ENCODE data around the gene PTRH1. TPM values are rescaled to one million over a fixed set of nuclear protein-coding genes. Genes with fewer than 3 reads are reported as not detected.
A peak's percentile ranks its signal among the peaks of the same experiment; 100 is the strongest.

The PTRH1 gene
- 14.3 and 15.1 TPM in 2 replicates for total RNA-seq (2022)
- Bru-seq, nascent RNA, result percentile 35 among the genes with signal in this experiment
- BruChase-seq, experiment 1, labeled RNA remaining after a 6-hour chase, result percentile 39 among the genes with signal in this experiment
- percentile 48 among the genes with signal in this experiment for BruChase-seq, experiment 2, labeled RNA remaining after a 2-hour chase
- long read RNA-seq, transcript PTRH1-208 (5 exons, 814 nt), result major isoform, 29 of 40 reads
- long read RNA-seq, partial matches to known transcripts, result 4 of 40 reads
- long read RNA-seq, other reads (novel, unspliced or antisense), result 4 of 40 reads

GRCh38 chr9:127715470-127716337 is at the start of gene PTRH1, which contains the start of gene TTC16:
Gene PTRH1 (minus strand): TSS chr9:127715663. CDS start chr9:127715639, 24 bp downstream.
Gene TTC16 (plus strand): TSS chr9:127716079. CDS start chr9:127716146, 67 bp downstream.
- Mint-ChIP-seq H3K4me3 (ENCODE audit: low read depth, unreplicated experiment) (peak within 1 kb of the TSS; percentile 86), H3K36me3 (ENCODE audit: insufficient read depth, unreplicated experiment) (peaks cover 46% of the 10 kb centered on the region), H3K27me3 (ENCODE audit: unreplicated experiment) (peaks cover 6% of the 10 kb centered on the region), H3K27ac (ENCODE audit: unreplicated experiment) (peak within 1 kb of the TSS; percentile 86), H3K4me1 (ENCODE audit: low read depth, unreplicated experiment) (peaks cover 1% of the 10 kb centered on the region), H3K9me3 (ENCODE audit: low read depth, unreplicated experiment) (no peaks in the 10 kb centered on the region)
- no TSS peak for BruUV-seq (replicated peaks)
- no peak for TF ChIP-seq CTCF (IDR thresholded peaks at IDR 0.05; ENCODE audit: unreplicated experiment)
- intact Hi-C loops (cut with micrococcal nuclease; ENCODE audit: unreplicated experiment), result no loop called here
- CTCF ChIA-PET, result interaction anchor here (0.9 to 1.4 kb wide), 4 partner anchors 10 to 129 kb away, joined by 3 to 8 read pairs (median 4); partner anchors contain the start of genes CFAP157 and TOR2A
- peak; percentile 94 for DNase-seq

- Mint-ChIP-seq H3K4me1 (ENCODE audit: low read depth, unreplicated experiment) (no peaks in the 10 kb centered on the region), H3K9me3 (ENCODE audit: low read depth, unreplicated experiment) (no peaks in the 10 kb centered on the region), H3K27me3 (ENCODE audit: unreplicated experiment) (peaks cover 74% of the 10 kb centered on the region), H3K36me3 (ENCODE audit: insufficient read depth, unreplicated experiment) (peaks cover 5% of the 10 kb centered on the region), H3K27ac (ENCODE audit: unreplicated experiment) (no peak overlapping the region), H3K4me3 (ENCODE audit: low read depth, unreplicated experiment) (no peak overlapping the region)
- intact Hi-C loops (cut with micrococcal nuclease; ENCODE audit: unreplicated experiment), result no loop called here
- DNase-seq, result peak; percentile 35
- no peak for TF ChIP-seq CTCF (IDR thresholded peaks at IDR 0.05; ENCODE audit: unreplicated experiment)
- BruUV-seq (replicated peaks), result no TSS peak
- CTCF ChIA-PET, result interaction anchor here (0.6 to 1.5 kb wide), 2 partner anchors 106 to 228 kb away, joined by 3 to 6 read pairs; no protein-coding TSS in a partner anchor
Observed at GRCh38 chr9:127763918-127764384, 48.5 kb upstream of the PTRH1 start.

- TF ChIP-seq CTCF (IDR thresholded peaks at IDR 0.05; ENCODE audit: unreplicated experiment), result no peak
- intact Hi-C loops (cut with micrococcal nuclease; ENCODE audit: unreplicated experiment), result no loop called here
- CTCF ChIA-PET, result no interaction called here
- DNase-seq, result no peak
- H3K9me3 Mint-ChIP-seq (ENCODE audit: low read depth, unreplicated experiment), result no peaks in the 10 kb centered on the region
- H3K27me3 Mint-ChIP-seq (ENCODE audit: unreplicated experiment), result peaks cover 60% of the 10 kb centered on the region
- peaks cover 2% of the 10 kb centered on the region for H3K36me3 Mint-ChIP-seq (ENCODE audit: insufficient read depth, unreplicated experiment)
- no peak overlapping the region for H3K4me3 Mint-ChIP-seq (ENCODE audit: low read depth, unreplicated experiment)
- no peak overlapping the region for H3K27ac Mint-ChIP-seq (ENCODE audit: unreplicated experiment)
- no peaks in the 10 kb centered on the region for H3K4me1 Mint-ChIP-seq (ENCODE audit: low read depth, unreplicated experiment)
- no TSS peak for BruUV-seq (replicated peaks)
Observed at GRCh38 chr9:127762111-127762676, 46.7 kb upstream of the PTRH1 start.

- H3K27ac Mint-ChIP-seq (ENCODE audit: unreplicated experiment), result no peak overlapping the region
- H3K4me3 Mint-ChIP-seq (ENCODE audit: low read depth, unreplicated experiment), result no peak overlapping the region
- CTCF ChIA-PET, result no interaction called here
- TF ChIP-seq CTCF (IDR thresholded peaks at IDR 0.05; ENCODE audit: unreplicated experiment), result no peak
- intact Hi-C loops (cut with micrococcal nuclease; ENCODE audit: unreplicated experiment), result no loop called here
- no peaks in the 10 kb centered on the region for H3K9me3 Mint-ChIP-seq (ENCODE audit: low read depth, unreplicated experiment)
- no TSS peak for BruUV-seq (replicated peaks)
- H3K4me1 Mint-ChIP-seq (ENCODE audit: low read depth, unreplicated experiment), result no peaks in the 10 kb centered on the region
- no peak for DNase-seq
- no peaks in the 10 kb centered on the region for H3K36me3 Mint-ChIP-seq (ENCODE audit: insufficient read depth, unreplicated experiment)
- H3K27me3 Mint-ChIP-seq (ENCODE audit: unreplicated experiment), result peaks cover 54% of the 10 kb centered on the region
Observed at GRCh38 chr9:127761491-127761956, 46.1 kb upstream of the PTRH1 start.
